ENCODE data around the gene DMAC2.
"Not testable (repeated sequence)": the region's sequence is repeated elsewhere in the genome, so short reads cannot be mapped to it uniquely, and the experiment has no call there.

Gene DMAC2

DNA sequence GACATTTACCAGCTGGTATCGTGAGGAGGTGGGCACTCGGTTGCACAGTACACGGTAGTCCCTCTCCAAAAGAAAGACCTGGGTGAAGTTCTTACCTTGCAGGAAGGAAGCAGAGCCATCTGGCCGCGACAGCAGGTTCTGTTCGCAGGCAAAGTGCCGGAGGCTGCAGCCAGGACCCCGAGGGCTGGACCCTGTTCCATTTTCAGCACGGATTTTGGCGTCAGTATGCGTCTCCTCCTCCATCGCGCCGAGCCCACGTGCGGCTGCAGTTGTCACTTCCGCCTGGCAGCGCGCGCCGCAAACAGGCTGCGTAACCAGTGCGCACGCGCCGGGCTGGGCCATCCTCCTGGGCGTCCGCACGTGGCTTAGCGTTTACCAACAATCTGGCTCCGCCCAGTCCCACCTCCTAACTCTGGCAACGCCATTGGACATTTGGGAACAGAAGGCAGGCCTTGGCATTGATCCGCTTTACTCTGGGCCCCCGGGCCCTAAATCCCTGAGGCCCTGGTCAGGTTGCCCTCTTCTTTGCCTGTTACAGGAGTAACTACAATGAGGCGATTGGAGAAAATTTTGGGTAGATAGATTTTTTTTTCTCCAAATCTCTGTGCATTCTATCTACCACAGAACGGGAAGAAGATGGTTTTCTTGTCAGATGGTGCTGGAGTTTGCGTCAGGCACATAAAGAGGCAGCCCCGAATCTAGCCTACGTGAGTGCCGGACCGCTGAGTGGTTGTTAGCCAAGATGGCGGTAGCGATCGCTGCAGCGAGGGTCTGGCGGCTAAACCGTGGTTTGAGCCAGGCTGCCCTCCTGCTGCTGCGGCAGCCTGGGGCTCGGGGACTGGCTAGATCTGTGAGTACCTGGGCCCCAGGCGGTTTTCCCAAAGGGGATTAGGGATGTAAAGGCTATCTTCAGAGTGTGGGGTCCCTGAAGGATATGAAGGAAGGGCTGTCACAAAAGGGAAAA lies 42.3 kb downstream of the DMAC2 start, which contains the start of the genes BCKDHA and EXOSC5:
BCKDHA (plus strand) TSS at position 733 of the 964 bp plus-strand sequence; CDS start at position 743, 10 bp downstream.
EXOSC5 (minus strand) TSS at position 274 of the 964 bp plus-strand sequence; CDS start at position 243, 31 bp downstream.
- DNase-seq, result peak; percentile 91 to 99 (median 96)

DNA sequence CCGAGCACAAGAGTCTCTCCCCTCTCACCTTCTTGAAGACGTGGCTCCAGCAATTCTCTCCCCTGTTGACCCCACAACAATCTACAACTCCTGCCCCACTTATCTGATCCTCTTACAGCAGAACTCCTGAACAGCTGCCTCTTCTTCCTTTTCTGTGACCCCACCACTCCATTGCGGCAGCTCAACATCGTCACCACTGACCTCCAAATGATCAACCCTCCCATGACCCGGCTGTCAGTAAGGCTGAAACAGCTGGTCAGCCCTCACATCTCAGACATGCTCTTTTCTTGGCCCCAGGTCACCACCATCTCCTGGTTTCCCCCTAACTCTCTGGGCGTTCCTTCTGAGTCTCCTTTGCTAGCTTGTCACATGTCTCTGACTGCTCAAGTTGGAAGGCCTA lies 44.4 kb downstream of the DMAC2 start:
- no peak for DNase-seq

DNA sequence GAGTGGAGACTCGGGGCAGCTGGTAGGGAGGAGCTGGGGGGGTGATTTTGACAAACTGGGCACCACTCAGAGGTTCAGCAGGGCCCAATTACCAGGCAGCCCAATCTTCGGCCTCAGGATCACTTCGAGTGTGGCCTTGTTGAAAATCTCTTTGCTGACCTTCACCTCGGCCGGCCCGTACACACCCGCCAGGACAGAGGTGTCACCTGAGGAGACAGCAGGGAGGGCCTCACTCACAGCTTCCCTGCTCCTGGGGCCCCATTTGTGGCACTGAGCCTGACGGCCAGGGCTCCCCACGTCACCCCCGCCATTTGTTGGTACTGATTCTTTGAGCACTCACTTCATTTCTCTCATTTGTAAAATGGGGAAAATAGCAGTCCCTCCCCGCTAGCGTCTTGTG lies 46.9 kb downstream of the DMAC2 start:
- no peak for DNase-seq

DNA sequence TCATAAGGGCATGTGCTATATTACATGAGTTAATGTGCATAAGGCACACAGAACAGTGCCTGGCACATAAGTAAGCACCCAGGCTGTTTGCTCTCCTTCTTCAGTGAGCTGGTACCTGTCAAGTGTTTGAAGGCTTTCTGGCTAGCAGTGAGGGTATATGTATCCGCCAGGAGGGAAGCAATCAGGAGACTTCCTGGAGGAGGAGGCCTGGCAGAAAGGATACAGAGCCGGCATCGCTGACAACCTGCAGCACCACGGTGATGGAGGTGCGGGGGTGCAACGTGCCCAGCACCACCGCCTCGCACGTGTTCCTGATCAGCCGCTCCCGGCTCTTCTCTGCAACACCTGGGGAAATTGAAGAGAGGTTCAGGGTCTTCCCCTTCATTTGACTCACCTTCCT lies 48.1 kb downstream of the DMAC2 start:
- DNase-seq, result no peak

DNA sequence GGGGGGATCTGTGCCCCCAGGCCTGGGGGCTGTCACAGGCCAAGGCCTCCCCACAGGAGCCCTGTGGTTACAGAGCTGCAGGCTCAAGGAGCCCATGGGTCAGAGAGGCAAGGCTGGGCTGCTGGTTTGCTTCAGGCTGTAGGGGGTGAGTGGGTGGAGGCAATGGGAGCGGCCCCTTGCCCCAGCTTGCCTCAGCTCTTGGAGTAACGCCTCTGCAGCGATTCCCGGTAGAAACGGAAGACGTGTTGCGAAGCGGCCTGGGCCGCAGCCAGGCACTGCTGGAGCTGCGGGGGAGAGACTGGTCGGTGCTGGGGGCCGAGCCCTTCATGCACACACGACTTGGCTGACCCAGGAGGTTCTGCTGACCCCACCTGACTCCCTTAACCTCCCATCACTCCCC lies 53.3 kb downstream of the DMAC2 start:
- DNase-seq, result no peak

DNA sequence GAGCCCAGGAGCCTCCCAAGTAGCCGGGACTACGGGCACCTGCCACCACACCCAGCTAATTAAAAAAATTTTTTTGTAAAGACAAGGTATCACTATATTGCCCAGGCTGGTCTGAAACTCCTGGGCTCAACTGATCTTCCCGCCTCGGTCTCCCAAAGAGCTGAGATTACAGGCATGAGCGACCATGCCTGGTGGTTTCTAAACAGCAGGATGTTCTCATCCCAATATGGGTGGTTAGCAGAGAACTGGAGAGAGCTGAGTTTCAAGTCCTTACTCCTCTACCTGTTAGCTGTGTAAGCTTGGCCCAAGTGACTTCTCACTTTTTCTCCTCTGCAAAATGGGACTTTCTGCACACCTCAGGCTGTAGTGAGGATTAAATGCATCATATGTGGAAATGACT lies 55.4 kb downstream of the DMAC2 start:
- no peak for DNase-seq

DNA sequence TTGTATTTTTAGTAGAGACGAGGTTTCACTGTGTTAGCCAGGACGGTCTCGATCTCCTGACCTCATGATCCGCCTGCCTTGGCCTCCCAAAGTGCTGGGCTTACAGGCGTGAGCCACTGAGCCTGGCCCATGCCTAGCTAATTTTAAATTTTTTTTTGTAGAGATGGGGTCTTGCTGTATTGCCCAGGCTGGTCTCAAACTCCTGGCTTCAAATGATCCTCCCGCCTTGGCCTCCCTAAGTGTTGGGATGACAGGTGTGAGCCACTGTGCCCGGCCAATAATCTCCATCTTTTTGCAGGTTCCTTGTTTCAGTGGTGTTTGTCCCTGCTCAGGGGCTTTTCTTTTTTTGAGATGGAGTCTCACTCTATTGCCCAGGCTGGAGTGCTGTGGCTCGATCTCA lies 58.2 kb downstream of the DMAC2 start:
- not testable (repeated sequence) for DNase-seq
